Activated CD8-positive, alpha-beta T cell treated with anti-CD3 and anti-CD28 coated beads for 36 hours (primary cell): ENCODE data around the gene EPHB1. TPM values are rescaled to one million over a fixed set of nuclear protein-coding genes. Genes with fewer than 3 reads are reported as not detected.

ENCODE experiments used
- ATAC-seq: fragments of 200-7000 bp; cut with Tn5 transposase; one replicate; pipeline ENCODE4 v1.10.0; 2021; ENCODE audit warnings: mild to moderate bottlenecking, moderate library complexity
- CTCF ChIA-PET: fragments of 350-600 bp; sonication (Branson Sonifier 250); formaldehyde crosslinking; loops from one replicate; lab custom pipeline; 2021; ENCODE audit warnings: antibody characterized with exemption; lab: Charles Lee
- POLR2A ChIA-PET: fragments of 350-600 bp; sonication (Branson Sonifier 250); formaldehyde crosslinking; loops from one replicate; lab custom pipeline; 2021; ENCODE audit warnings: antibody characterized with exemption; lab: Charles Lee
- DNase-seq: peaks from one replicate; pipeline ENCODE4 v3.0.0-alpha.2; 2020
- H3K27ac Mint-ChIP-seq: one replicate; pipeline ENCODE4 v1.8.0; 2021; ENCODE audit warnings: mild to moderate bottlenecking, mixed read lengths
- H3K27me3 Mint-ChIP-seq: one replicate; pipeline ENCODE4 v1.8.0; 2021; ENCODE audit warnings: mixed read lengths
- H3K36me3 Mint-ChIP-seq: one replicate; pipeline ENCODE4 v1.8.0; 2021; ENCODE audit warnings: low read depth, mixed read lengths
- H3K4me1 Mint-ChIP-seq: one replicate; pipeline ENCODE4 v1.8.0; 2021; ENCODE audit warnings: low read depth, mixed read lengths
- H3K4me3 Mint-ChIP-seq: one replicate; pipeline ENCODE4 v1.8.0; 2021; ENCODE audit warnings: mild to moderate bottlenecking, moderate library complexity, mixed read lengths
- H3K9me3 Mint-ChIP-seq: one replicate; pipeline ENCODE4 v1.8.0; 2021; ENCODE audit warnings: mixed read lengths
- intact Hi-C: fragments of 100-400 bp; cut with micrococcal nuclease; formaldehyde crosslinking; loops from one replicate; pipeline ENCODE4 v1.10.0; 2022
- total RNA-seq, 2 experiments: library from RNA; stranded (reverse); gene quantifications; one replicate each; pipeline ENCODE4 v1.2.3, GENCODE V29; 2021
- TF ChIP-seq, protein P1 (sequence below): fragments of 200-600 bp; IDR thresholded peaks from one replicate; pipeline ENCODE4 v1.8.0; 2022; ENCODE audit warnings: antibody characterized with exemption, mild to moderate bottlenecking

EPHB1 gene
- total RNA-seq, 2 experiments from 2014 or later, result 0.78 TPM; not detected in 1

DNA sequence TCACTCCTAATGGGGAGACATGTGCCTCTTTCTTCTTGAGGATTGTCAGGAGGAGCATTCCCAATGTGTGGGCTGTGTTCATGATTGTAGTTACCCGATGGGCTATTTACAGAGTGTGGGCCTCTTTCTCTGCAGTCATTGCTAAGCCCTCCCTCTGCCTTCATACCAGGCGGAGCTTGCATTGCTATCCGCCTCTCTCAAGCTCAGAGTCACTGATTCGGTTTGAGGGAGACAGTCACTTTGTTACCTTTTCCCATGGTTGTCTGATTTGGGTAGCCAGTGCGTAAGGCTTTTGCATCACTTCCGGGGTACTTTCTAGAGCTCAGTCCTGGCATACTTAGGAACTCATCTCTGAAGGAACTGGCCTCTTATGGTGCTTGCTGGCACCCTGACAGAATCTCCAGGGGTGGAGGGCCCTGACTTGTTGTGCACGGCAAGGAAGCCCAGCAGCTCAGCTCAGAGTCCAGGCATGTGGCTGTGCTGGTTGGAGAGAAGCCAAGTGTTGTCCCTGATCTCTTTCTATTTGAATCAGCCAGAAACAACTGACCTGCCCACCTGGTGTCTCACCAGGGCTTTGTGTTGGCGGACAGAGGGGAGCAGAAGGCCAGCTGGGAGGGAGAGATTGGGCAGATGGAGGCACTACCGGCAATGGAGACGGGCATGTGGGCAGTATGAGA is 79.8 kb downstream of the EPHB1 start:
- Mint-ChIP-seq H3K4me1 (no peaks in the 10 kb centered on the region), H3K27ac (no peak overlapping the region), H3K4me3 (no peak overlapping the region), H3K27me3 (peaks cover 2% of the 10 kb centered on the region), H3K36me3 (no peaks in the 10 kb centered on the region), H3K9me3 (no peaks in the 10 kb centered on the region)
- ChIA-PET CTCF (no interaction called here), POLR2A (no interaction called here)
- ATAC-seq (no peak), DNase-seq (no peak)
- intact Hi-C loops, result no loop called here
- TF ChIP-seq, protein P1, sequence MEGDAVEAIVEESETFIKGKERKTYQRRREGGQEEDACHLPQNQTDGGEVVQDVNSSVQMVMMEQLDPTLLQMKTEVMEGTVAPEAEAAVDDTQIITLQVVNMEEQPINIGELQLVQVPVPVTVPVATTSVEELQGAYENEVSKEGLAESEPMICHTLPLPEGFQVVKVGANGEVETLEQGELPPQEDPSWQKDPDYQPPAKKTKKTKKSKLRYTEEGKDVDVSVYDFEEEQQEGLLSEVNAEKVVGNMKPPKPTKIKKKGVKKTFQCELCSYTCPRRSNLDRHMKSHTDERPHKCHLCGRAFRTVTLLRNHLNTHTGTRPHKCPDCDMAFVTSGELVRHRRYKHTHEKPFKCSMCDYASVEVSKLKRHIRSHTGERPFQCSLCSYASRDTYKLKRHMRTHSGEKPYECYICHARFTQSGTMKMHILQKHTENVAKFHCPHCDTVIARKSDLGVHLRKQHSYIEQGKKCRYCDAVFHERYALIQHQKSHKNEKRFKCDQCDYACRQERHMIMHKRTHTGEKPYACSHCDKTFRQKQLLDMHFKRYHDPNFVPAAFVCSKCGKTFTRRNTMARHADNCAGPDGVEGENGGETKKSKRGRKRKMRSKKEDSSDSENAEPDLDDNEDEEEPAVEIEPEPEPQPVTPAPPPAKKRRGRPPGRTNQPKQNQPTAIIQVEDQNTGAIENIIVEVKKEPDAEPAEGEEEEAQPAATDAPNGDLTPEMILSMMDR, result no peak

DNA sequence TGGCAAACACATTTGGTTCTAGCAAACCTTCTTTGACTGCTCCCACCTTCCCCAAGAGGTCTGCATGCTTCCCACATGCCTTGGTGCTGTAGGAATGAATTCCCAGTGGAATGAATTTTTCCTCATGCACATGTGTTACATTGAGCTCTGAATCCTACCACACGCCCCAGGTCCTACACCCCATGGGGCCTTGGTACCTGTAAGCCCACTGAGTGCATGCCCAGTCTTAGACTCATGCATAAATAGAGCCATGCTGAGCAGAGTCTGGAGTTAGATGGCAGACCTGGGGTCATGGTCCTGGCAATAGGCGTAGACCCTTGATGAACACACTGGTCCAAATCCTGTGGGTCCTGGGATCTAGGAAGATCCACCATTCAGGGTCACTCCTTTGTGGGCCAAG is 81.8 kb downstream of the EPHB1 start:
- TF ChIP-seq, protein P1, result no peak
- CTCF ChIA-PET, result no interaction called here
- no peak overlapping the region for H3K4me3 Mint-ChIP-seq
- H3K27me3 Mint-ChIP-seq, result peaks cover 2% of the 10 kb centered on the region
- H3K36me3 Mint-ChIP-seq, result no peaks in the 10 kb centered on the region
- H3K9me3 Mint-ChIP-seq, result no peaks in the 10 kb centered on the region
- no peaks in the 10 kb centered on the region for H3K4me1 Mint-ChIP-seq
- ATAC-seq, result no peak
- intact Hi-C loops, result no loop called here
- no peak for DNase-seq
- POLR2A ChIA-PET, result no interaction called here
- no peak overlapping the region for H3K27ac Mint-ChIP-seq

DNA sequence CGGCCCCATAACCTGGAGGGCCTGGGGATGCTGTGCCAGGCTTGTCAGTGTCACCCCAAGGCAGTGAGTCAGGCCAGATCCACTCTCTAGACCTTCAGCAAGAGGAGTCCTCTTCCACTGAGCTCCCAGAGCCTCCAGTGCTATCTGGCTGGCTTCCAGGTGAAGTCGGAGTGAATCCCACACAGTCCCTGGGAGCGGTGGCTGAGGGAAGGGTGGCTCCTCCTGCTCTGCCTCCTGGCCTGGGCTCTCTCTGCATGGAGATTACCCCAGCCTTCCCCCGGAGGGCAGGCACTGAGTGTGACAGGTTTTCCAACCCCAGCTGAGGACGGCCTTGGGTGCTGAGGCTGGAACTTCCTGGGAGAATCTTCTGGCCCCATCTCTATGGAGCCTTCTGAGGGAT is 82.7 kb downstream of the EPHB1 start:
- TF ChIP-seq, protein P1, result no peak
- Mint-ChIP-seq H3K4me3 (no peak overlapping the region), H3K36me3 (no peaks in the 10 kb centered on the region), H3K27ac (no peak overlapping the region), H3K9me3 (no peaks in the 10 kb centered on the region), H3K27me3 (peaks cover 2% of the 10 kb centered on the region), H3K4me1 (no peaks in the 10 kb centered on the region)
- ATAC-seq (no peak), DNase-seq (no peak)
- intact Hi-C loops, result no loop called here
- ChIA-PET POLR2A (no interaction called here), CTCF (no interaction called here)

DNA sequence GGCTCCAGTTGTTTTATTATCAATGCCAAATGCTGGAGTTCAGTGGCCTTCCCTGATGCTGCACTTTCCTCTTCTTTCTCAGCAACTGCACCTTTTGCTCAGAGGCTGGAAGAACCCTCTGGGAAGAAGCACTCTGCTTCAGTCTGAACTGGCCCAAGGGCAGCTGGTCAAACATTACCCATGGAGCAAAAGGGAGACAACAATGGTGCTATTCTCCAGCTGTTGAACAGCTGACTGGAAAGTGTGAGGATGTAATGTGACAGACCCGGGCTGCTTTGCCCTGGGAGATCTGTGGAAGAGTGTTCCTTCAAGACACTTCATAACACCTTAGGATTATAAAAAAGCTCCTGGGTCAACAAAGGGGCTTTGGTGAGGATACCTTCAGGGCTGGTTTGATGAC is 84.9 kb downstream of the EPHB1 start:
- no peaks in the 10 kb centered on the region for H3K9me3 Mint-ChIP-seq
- CTCF ChIA-PET, result no interaction called here
- TF ChIP-seq, protein P1, result no peak
- H3K4me3 Mint-ChIP-seq, result no peak overlapping the region
- intact Hi-C loops, result no loop called here
- DNase-seq (no peak), ATAC-seq (no peak)
- H3K27me3 Mint-ChIP-seq, result peaks cover 2% of the 10 kb centered on the region
- no peak overlapping the region for H3K27ac Mint-ChIP-seq
- H3K4me1 Mint-ChIP-seq, result no peaks in the 10 kb centered on the region
- H3K36me3 Mint-ChIP-seq, result no peaks in the 10 kb centered on the region
- POLR2A ChIA-PET, result no interaction called here

DNA sequence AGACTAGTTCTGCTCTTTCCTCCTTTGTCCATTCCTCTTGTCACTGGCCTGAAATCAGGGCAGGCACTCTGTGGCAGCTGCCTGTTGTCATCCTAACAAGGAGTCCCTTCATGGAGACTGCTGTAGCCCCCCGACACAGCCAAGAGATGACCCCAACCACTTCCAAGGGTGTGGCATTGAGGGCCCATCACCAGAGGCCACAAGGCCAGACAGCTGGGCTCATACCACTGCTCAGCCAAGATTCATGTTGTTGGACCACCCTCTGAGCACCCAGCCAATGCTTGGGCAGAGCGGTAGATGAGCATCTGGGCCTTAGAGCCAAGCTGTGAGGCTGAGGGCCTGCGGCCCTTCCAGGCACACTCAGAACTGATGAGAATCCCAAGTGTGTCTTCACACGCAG is 85.4 kb downstream of the EPHB1 start:
- Mint-ChIP-seq H3K36me3 (no peaks in the 10 kb centered on the region), H3K4me1 (no peaks in the 10 kb centered on the region), H3K4me3 (no peak overlapping the region), H3K9me3 (no peaks in the 10 kb centered on the region), H3K27me3 (peaks cover 2% of the 10 kb centered on the region), H3K27ac (no peak overlapping the region)
- intact Hi-C loops, result no loop called here
- DNase-seq (no peak), ATAC-seq (no peak)
- ChIA-PET CTCF (no interaction called here), POLR2A (no interaction called here)
- TF ChIP-seq, protein P1, result no peak
